ENCODE data around the gene SPEF1.

The SPEF1 gene

DNA sequence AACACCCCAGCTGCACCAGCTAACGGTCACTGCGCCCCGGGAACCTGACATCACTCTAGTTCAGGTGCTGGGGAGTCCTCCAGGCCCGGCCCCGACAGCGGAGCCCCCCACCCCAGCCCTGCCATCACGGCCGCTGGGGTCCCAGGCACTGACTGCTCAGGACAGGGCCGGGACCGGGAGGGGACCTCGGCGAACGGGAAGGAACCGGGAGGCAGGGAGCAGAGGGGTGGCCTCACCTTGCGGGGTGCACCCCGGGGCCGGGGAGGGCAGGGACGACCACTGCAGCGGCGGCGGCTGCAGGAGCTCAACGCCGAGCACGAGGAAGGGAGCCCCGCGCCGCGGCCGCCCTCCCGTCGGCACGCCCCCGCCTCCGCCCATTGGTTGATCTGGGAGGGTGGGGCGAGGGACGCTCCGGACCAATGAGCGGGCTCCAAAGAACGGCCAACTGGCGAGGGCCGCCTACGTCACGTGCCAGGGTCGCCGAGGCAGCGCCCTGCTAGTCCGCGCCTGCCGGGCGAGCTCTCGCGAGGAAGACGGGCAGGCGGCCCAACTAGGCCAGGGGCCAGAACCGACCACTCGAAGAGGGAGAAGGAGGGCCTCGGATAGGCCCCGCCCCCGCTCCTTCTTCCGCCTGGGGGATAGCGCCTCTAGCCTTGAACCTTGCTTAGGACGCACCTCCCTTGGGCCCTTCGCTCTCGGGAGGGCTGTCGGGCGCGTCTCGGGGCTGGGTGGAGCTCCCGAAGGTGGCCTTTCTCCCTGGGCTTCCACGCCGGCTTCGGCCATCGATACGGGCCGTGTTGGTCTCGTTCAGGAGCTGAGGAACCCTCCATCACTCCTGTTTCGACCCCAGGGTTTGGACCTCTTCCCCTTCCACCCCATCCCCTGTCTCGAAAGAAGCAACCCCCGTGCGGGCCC, 13.6 kb downstream of the SPEF1 start, which contains the start of gene ADISSP:
Gene ADISSP, minus strand, starts transcription at position 327 of the 915 bp plus-strand sequence. CDS start 7,653 bp downstream, outside the sequence.
- peak; percentile 99 for DNase-seq (ENCODE audit: low spot score)

GRCh38 chr20:3767110-3767426, 14.2 kb downstream of the SPEF1 start:
- no peak for DNase-seq (ENCODE audit: low spot score)
- TF ChIP-seq, protein P1, sequence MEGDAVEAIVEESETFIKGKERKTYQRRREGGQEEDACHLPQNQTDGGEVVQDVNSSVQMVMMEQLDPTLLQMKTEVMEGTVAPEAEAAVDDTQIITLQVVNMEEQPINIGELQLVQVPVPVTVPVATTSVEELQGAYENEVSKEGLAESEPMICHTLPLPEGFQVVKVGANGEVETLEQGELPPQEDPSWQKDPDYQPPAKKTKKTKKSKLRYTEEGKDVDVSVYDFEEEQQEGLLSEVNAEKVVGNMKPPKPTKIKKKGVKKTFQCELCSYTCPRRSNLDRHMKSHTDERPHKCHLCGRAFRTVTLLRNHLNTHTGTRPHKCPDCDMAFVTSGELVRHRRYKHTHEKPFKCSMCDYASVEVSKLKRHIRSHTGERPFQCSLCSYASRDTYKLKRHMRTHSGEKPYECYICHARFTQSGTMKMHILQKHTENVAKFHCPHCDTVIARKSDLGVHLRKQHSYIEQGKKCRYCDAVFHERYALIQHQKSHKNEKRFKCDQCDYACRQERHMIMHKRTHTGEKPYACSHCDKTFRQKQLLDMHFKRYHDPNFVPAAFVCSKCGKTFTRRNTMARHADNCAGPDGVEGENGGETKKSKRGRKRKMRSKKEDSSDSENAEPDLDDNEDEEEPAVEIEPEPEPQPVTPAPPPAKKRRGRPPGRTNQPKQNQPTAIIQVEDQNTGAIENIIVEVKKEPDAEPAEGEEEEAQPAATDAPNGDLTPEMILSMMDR (IDR thresholded peaks at IDR 0.05; ENCODE audit: extremely low read depth, missing control alignments) = no peak

More for the DNA sequence above, 13.6 kb downstream of the SPEF1 start, which contains the start of gene ADISSP:
- TF ChIP-seq, protein P1 (IDR thresholded peaks at IDR 0.05; ENCODE audit: extremely low read depth, missing control alignments) = no peak

DNA sequence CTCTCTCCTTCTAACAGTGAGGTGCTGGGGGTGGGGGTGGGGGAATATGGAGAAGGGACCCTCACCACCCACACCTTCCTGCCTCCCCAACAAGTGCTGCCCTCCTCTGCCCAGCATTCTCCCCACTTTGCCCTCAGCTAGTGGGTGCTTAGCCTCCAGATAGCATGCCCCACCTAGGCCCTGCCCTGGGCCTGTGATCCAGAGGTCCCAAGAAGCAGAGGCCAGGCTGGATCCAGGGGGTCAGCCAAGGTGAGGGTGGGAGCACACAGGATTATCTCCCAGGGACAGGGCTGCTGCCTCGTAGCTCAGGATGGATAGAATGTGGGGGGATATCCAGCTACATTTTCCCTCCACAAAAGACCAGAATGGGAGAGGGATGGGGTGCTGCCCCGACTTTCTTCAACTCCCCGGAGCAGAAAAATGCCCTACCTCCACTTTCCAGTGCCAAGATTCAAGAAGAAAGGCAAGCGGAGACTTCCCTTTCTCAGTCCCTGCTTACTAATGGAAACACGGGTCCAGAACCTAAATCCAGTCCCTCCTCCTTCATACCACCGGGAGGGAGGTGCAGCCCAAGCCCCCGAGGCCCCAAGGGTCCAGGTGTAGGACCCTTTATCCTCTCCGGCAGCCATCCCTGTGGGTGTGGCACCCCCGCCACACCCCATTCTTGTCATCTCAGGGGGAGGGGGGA, 14.7 kb downstream of the SPEF1 start:
- no peak for DNase-seq (ENCODE audit: low spot score)
- TF ChIP-seq, protein P1 (IDR thresholded peaks at IDR 0.05; ENCODE audit: extremely low read depth, missing control alignments) = no peak

DNA sequence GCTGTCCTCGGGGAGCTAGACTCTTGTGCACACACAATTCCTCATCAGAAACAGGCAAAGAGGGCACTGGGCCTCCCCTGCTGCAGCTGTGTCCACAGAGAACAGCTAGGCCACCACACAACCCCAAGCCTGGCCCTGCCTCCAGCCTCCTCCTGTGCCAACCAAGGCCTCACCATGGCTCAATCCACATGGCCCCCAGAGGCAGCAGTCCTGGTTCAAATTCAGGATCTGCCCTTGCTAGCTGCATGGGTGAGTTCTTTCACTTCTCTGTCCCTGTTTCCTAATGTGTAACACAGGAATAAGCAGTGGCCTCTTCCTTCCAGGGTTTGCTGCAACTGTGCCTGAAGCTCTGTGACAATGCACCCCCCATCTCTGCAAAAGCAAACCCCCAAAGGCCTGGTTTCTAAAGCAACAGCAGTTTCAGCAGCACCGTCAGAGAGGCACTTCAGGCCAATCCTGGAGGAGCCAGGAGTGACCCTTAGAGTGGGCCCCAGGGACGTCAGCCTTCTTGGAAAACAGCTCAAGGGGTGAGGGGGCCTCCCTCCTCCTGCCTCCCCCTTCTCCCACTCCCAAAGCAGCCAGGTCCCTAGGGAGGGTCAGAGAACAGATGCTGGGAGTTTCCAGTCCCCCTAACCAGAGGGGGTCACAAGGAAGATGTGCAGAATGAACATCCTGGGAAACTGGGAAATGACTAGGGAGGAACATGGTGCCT, 15.9 kb downstream of the SPEF1 start:
- no peak for DNase-seq (ENCODE audit: low spot score)
- TF ChIP-seq, protein P1 (IDR thresholded peaks at IDR 0.05; ENCODE audit: extremely low read depth, missing control alignments) = no peak

DNA sequence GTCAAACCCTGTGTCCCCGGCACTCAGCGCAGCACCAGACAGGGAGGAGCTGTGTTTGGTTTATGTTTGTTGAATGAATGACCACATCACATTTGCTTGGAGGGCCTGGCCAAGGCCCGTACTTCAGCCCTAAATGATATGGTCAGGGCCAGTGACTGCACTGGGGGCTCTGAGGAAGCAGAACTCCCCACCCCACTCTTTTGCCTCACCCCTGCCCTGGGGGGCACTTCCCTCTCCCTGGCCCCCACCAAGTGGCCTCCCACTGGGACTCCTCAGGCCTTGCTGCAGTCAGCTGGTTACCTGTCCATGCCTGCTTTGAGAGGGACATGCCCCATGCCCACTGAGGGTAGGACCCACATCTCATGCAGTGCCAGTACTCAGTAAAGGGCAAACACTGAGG, 16.6 kb downstream of the SPEF1 start:
- no peak for DNase-seq (ENCODE audit: low spot score)
- TF ChIP-seq, protein P1 (IDR thresholded peaks at IDR 0.05; ENCODE audit: extremely low read depth, missing control alignments) = no peak

GRCh38 chr20:3763671-3764601, 17.3 kb downstream of the SPEF1 start:
- TF ChIP-seq, protein P1 (IDR thresholded peaks at IDR 0.05; ENCODE audit: extremely low read depth, missing control alignments) = no peak
- DNase-seq (ENCODE audit: low spot score) = no peak

All from GM20000 (cell line).